H1 (cell line): ENCODE data around the gene GNAO1.

Experiments
- BACH1 ChIP-seq: IDR thresholded peaks from 2 replicates; pipeline ENCODE4 v1.6.1; 2012; ENCODE audit warnings: low read length, improper control_type of control experiment
- BCL11A ChIP-seq, 2 experiments: IDR thresholded peaks; one replicate each; pipeline ENCODE4 v1.6.1; 2011; ENCODE audit warnings: low read depth in 2 of 2, low read length in 2 of 2, mild to moderate bottlenecking in 2 of 2
- CTCF ChIP-seq, 3 experiments: IDR thresholded peaks; 1 replicate in 2 of 3; 2 replicates in 1 of 3; pipeline versions ENCODE4 v1.5.1 to v1.6.1; 2011; ENCODE audit warnings: low read length in 3 of 3, mild to moderate bottlenecking in 3 of 3, inconsistent platforms in 2 of 3, low read depth in 1 of 3, moderate library complexity in 1 of 3; ENCODE audit not compliant: insufficient read depth in 1 of 3; ENCODE audit errors: control extremely low read depth in 1 of 3
- EGR1 ChIP-seq: IDR thresholded peaks from 2 replicates; pipeline ENCODE4 v1.6.1; 2011; ENCODE audit warnings: low read depth, low read length, borderline replicate concordance
- EZH2 ChIP-seq: fragments of 200-600 bp; sonication (generic); IDR thresholded peaks from 2 replicates; pipeline ENCODE4 v1.7.1; 2012; ENCODE audit warnings: low read depth, mild to moderate bottlenecking, moderate library complexity, low read length, inconsistent platforms; ENCODE audit not compliant: severe bottlenecking
- GABPA ChIP-seq: IDR thresholded peaks from 2 replicates; pipeline ENCODE4 v1.6.1; 2011; ENCODE audit warnings: mild to moderate bottlenecking, low read length, moderate library complexity, borderline replicate concordance; ENCODE audit not compliant: insufficient read depth
- NRF1 ChIP-seq: IDR thresholded peaks from 2 replicates; pipeline ENCODE4 v1.6.1; 2011; ENCODE audit warnings: mild to moderate bottlenecking, low read depth, low read length, improper control_type of control experiment
- POLR2AphosphoS5 ChIP-seq: IDR thresholded peaks from 2 replicates; pipeline ENCODE4 v1.6.1; 2011; ENCODE audit warnings: low read depth, low read length
- SIX5 ChIP-seq: IDR thresholded peaks from 2 replicates; pipeline ENCODE4 v1.6.1; 2011; ENCODE audit warnings: mild to moderate bottlenecking, low read depth, low read length
- SUZ12 ChIP-seq: fragments of 200-600 bp; sonication (generic); IDR thresholded peaks from 2 replicates; pipeline ENCODE4 v1.6.1; 2012; ENCODE audit warnings: mild to moderate bottlenecking, inconsistent platforms, low read length, moderate library complexity, mixed read lengths

- no peak for TF ChIP-seq CTCF (IDR thresholded peaks at IDR 0.05; ENCODE audit: control extremely low read depth in 1 of 3, insufficient read depth in 1 of 3, low read depth in 1 of 3, low read length in 3 of 3)
- no peak for TF ChIP-seq POLR2AphosphoS5
- TF ChIP-seq NRF1, result no peak
- no peak for TF ChIP-seq BCL11A (IDR thresholded peaks at IDR 0.05; ENCODE audit: low read depth in 2 of 2, low read length in 2 of 2)
- TF ChIP-seq SUZ12, result no peak
- no peak for TF ChIP-seq GABPA
- no peak for TF ChIP-seq BACH1
- no peak for TF ChIP-seq SIX5
- no peak for TF ChIP-seq EGR1
- no peak for TF ChIP-seq EZH2
Measured at GRCh38 chr16:56206951-56207350, 15.7 kb downstream of the GNAO1 start.
